Raji (cell line): ENCODE results near the gene PLAA.

ENCODE experiments used
- POLR2A ChIP-seq: IDR thresholded peaks from 2 replicates; pipeline ENCODE4 v1.6.1; 2011; ENCODE audit warnings: low read depth, low read length, control low read depth; ENCODE audit not compliant: insufficient read depth

Gene PLAA

DNA sequence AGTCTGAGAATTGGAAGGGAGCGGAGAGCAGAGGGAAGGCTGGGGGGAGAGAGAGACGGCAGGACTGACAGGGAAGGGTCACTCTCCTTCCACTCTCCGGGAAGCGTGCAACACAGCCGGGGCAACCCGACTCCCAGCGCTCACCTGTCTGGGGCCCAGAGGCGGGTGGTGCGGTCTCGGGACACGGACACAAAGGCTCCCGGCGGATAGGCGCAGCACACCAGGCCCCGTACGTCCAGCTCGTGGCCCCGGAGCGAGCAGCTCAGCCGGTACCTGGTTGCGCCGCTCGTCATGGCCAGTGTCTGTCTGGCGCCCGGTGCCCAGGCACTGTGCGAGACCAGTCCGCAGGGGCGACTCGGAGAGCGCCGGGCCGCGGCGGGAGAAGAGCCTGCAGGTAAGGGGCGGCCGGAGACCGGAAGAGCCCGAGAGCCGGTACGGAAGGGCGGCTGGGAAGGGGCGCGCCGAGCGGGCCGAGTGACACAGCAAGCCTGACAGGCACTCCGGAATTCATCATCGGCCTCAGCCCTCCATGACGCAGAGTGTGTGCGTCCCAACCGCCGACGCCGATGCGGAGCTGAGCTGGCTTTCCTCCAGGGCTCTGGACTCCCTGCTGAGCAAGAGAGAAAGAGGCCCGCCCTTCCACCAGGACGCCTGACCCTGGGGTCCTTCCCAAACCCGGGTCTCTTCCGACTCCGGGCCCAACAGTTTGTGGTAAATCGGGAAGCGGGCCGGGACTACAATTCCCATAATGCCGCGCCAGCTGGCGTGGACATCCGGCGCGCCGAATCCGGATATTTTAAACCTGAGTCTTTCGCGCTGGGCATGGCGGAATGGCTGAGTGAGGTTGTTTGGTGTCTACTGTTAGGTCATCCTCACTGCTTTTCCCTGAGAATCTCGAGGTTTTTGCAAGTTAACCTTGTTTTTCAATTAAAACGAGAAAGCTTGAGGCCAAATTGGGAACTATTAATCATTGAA, at the start of gene PLAA:
Gene PLAA (minus strand): TSS at position 490 of the 975 bp plus-strand sequence. CDS start 197 bp downstream, at position 293.
- peak; percentile 77 for TF ChIP-seq POLR2A

DNA sequence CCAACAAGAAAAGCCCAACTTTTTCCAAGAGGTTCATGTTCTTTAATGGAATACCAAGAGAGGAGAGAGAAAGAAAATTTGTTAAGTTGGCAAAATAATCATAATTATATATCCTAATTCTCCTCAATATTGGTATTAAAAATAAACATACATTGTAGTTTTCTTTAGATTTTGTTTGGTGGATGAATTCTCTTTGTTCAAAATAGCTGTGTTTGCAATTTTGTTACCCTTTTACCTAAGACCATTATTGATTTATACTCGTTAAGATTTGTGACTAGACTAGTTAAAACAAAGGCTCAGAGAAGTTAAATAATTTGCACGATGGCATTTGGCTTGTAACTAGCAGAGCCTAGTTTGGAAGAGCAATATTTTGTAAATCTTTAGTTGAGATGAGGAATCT, 48.8 kb upstream of the PLAA start:
- TF ChIP-seq POLR2A, result no peak

DNA sequence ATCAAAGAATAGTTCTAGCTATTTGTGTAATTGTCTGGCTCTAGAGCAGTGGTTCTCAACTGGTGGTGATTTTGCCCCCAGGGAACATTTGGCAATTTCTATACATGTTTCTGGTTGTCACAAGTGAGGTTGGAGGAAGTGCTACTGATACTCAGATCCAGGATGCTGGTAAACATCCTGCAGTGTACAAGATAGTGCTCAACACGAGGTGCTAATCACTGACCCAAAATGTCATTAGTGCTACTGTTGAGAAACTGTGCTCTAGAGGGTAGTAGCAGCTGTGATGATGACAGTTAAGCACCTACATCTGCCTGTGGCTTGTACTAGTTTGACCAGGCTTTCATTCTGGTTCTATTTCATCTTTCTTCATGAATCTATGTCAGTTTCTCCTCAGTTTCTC, 36.3 kb upstream of the PLAA start:
- TF ChIP-seq POLR2A, result no peak

DNA sequence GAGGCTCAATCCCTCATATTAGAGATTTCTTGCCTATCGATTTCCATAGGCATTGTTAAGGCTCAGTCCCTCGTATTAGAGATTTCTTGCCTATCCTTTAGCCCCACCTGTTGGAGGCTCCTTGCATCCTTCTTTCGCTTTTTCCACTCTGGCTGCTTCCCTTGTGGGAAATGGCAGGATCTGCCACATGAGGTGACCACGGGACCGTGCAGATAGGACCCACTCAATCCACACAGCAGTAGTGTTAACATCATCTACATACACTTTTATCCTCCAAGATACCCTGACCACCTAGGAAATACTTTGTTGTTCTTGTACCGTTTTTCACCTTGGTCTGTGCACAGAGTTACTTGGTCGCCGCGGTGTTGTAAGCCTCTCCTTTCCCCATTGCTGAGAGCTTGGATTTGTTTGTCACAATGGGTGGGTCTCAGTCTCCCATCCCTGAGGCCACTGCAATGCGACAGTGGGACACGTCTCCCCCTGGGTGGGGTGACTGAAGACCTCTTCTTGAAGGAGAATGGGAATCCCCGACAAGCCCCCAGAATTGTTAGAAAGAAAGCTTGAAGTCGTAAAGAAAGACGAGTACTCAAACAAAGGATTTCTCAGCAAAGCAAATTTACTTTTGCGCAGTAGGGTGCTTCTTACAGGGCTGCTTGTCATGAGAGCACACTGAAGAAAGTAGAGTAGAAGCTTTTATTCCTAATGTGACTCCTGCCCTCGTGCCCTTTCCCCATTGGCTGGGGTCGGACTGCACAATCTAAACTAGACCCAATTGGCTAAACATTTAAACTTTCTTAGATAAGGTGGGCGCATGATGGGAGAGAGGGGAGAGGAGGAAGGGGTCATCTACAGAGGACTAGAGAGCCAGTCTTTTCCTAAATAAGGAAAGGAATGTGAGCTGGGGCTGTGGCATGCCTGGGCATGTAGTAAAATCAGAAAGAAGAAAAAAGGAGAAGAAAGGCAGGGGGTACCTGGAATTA, 29.0 kb upstream of the PLAA start:
- TF ChIP-seq POLR2A, result no peak

DNA sequence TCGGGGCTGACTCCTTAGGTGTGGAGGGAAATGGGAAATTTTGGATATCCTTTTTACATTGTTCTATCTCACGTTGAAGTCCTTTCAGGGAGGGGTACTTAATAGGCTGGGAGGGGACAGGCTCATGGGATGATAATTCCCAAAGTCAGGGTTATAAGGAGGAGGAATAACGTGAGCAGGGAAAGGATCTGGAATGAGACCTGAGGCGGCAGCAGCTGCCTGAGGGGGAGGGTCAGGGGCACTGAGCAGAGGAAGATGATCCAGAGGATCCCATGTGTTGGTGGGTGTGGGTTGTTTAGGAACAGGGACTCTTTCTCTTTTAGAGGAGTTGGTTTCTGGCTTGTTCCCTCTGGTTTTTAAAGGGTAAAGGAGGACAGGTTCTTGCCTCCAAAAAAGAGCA, 27.9 kb upstream of the PLAA start:
- no peak for TF ChIP-seq POLR2A

DNA sequence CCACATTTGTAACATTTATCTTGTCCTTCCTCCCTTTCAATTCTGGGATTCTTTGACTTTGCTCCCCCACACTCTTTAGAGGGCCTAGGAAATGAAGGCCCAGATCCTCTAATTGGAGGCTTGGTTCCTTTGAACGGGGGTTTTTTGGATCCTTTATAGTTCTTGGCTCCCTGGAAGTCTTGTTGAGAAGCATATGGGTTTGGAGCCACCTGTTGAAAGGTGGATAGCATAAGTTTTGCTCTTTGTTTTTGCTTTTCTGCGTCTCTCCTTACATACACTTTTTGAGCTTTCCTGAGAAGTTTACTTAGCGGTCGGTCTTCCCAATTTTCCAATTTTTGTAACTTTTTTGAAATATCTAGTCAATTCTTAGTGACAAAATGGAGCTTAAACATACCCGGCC, 26.9 kb upstream of the PLAA start:
- TF ChIP-seq POLR2A, result no peak

DNA sequence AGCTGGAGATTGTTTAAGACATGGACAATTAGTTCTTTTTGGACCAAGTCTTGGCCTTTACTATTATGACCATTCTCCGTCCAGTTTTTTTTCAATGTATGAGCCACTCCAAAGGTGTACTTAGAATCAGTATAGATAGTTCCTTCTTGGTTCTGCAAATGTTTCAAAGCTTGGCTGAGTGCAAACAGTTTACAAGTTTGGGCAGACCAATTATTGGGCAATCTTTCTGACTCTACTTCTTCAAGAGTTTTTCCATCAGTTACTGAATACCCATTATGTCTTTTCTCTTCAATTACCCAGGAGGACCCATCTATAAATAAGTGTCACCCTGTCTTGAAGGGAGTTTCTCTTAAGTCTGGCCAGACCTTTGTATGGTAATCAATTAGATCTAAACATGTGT, 24.7 kb upstream of the PLAA start:
- TF ChIP-seq POLR2A, result no peak

DNA sequence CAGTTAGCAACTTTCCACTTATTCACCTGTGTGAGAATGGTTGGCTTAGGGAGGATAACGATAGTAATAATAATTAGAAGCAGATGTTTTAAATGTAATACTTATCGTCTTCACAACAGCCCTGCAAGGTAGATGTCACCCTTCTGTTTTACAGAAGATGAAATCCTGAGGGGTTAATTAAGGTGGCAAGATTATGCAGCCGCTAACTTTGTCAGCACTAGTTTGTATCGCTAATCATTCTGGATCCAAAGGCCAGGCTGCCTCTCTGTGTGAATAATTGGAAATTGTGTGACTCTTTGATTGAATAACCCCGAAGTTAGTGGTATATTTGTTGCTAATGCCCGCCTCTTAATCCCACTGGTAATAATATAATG, 9.8 kb upstream of the PLAA start:
- no peak for TF ChIP-seq POLR2A

DNA sequence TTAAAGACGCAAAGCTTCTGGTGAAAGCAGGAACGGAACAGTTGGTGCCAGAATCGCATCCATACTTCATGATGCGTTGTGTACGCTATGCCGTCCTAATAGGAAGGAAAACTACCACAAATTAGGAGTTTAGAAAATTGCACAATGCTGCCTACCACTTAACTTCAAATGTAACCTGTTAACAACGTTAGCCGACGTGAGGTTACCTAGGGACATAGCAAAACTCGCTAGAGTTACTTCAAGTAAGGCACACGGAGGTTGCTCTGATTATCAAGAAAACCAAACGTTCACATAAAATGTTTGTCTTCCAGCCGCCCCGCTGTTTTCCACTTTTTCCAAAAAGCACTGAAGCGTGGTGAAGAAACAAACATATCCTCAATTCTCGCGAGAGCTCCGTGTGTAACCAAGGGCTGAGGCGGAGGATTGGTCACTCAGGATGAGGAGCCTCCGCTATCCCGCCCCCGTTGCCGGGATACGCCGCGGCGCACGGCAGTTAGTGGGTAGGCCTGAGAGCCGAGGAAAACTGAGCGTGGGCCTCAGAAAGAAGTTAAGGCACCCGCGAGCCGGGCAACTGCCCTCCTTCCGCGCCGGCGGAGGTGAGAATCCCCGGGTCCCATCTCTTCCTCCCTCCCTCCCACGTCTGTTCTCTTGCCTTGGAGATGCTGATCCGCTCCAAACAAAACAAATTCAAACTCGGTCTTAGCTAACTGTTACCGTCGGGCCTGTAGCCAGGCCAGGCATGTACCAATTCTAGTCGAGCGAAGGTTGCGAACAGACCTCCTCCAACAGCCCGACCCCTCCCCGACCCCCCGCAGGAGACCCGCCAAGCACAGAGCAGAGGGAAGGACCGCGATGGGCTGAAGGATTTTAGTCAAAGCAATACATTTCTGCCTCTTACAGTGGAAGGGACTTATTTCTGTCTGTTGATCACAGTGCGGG, 9.1 kb upstream of the PLAA start, which contains the start of gene IFT74:
Gene IFT74 (plus strand): TSS at position 492 of the 939 bp plus-strand sequence. CDS start 5,556 bp downstream, outside the sequence.
- peak; percentile 70 for TF ChIP-seq POLR2A

DNA sequence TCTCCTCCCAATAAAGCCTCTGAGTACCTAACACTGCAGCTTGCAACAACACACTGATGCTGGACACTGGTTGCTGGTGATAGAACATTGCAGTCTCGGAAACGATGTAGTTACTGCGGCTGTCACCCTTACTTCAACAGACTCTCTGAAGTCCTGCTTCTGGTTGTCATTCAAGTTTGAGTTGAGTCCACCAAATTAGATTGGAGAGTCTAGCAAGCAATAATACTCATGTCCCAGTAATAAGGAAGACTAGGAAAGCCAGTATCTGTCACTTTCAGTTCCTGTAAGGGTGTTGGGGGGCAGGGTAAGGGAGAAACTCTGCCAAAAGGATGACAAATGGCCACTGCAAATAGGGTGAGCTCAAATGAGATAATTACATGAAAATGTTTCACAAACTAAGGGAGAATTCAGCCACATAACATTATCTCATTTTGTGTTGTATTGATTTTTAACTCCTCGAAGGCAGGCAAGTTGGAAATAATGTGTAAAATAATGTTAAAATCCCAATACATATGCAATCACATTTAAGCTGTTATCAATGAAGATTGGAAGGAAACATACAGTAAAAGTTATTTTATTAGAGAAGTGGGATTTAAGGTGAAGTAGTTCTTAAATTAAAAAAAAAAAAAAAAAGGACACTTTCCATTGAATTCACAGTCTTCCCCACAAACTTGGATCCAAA, 8.3 kb upstream of the PLAA start:
- no peak for TF ChIP-seq POLR2A

DNA sequence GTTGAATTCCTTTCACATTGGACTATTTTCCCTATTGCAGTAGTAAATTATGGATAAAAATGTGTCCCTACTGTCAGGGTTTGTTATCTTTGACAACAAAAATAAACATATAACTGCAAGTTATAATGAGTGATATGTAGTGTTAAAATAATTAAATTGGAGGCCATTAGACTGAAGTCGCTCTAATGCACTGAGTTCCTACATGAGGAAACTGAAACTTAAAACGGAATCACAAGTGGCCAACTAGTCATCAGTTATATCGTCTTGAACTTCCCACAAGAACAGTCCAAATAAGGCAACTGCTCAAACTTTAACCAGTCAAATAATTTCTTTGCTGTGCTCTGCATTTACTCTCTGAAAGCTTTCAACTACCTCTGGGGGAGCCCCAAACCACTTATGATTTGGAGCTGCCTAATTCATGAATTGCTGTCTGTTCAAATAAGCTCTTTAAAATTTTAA, 7.0 kb upstream of the PLAA start:
- no peak for TF ChIP-seq POLR2A

DNA sequence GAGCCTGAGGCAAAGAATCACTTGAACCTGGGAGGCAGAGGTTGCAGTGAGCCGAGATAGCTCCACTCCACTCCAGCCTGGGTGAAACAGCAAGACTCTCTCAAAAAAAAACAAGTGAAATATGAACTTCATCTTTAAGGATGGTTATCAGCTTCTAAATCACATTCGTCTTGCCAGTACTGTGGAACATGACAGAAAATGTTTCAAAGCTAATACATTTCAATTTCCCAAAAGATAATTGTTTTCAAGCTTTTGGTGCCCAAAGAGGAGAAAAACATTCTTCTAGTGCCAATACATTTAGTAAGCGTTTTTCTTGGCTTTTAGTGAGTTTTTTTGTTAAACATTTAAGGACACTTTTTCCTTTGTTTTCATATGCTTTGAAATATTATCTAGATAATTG, 4.8 kb upstream of the PLAA start:
- no peak for TF ChIP-seq POLR2A

DNA sequence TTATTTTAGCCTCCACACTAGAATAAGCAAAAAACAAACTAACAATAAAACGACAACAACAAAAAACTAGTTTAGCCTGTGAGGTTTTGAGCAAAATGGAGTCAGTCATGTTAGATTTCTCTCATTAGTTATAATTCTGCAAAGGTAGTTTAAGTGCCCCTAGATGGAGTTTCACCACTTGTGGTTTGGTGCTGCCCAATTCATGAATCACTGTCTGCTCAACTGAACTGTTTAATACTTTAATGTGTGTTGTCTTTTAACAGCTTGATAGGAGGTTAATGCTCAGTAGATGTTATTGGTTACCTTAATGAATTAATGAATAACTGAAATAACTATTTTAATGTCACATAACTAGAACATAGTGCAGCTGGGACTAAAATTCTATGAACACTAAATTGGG, 3.5 kb upstream of the PLAA start:
- TF ChIP-seq POLR2A, result no peak

DNA sequence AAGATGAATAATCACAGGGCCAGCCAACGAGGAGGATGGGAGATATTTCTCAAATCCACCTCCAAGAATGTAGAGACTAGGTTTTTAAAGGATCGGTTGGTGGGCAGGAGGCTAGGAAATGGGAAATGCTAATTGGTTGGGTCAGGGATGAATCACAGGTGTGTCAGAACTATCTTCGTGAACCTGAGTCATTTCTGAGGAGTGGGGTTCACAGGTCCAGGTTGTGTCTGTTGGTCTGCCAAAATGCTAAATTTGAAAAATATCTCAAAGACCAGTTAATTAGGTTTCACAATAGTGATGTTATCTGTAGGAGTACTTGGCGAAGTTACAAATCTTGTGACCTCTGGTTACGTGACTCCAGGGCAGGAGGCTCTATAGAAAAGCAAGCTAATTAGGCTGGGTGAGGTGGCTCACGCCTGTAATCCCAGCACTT, 2.6 kb upstream of the PLAA start:
- TF ChIP-seq POLR2A, result no peak
